Measurements from ENCODE around the gene MYOM1.

DNA sequence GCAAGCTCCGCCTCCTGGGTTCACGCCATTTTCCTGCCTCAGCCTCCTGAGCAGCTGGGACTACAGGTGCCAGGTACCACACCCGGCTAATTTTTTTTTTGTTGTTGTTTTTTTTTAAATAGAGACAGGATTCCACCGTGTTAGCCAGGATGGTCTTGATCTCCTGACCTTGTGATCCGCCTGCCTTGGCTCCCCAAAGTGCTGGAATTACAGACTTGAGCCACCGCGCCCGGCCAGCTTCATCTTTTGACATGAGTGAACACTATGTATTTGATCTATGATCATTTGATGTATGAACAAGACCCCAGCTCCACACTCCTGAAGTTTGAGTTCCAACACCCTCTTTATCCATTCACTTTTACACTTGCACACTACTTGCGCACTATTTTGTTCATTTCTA, 163.5 kb downstream of the MYOM1 start:
- TF ChIP-seq, protein P1, sequence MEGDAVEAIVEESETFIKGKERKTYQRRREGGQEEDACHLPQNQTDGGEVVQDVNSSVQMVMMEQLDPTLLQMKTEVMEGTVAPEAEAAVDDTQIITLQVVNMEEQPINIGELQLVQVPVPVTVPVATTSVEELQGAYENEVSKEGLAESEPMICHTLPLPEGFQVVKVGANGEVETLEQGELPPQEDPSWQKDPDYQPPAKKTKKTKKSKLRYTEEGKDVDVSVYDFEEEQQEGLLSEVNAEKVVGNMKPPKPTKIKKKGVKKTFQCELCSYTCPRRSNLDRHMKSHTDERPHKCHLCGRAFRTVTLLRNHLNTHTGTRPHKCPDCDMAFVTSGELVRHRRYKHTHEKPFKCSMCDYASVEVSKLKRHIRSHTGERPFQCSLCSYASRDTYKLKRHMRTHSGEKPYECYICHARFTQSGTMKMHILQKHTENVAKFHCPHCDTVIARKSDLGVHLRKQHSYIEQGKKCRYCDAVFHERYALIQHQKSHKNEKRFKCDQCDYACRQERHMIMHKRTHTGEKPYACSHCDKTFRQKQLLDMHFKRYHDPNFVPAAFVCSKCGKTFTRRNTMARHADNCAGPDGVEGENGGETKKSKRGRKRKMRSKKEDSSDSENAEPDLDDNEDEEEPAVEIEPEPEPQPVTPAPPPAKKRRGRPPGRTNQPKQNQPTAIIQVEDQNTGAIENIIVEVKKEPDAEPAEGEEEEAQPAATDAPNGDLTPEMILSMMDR (IDR thresholded peaks at IDR 0.05), result no peak
- no peak for TF ChIP-seq POLR2A (IDR thresholded peaks at IDR 0.05)

Data from Peyer's patch (tissue), 4 donors.